Measurements from ENCODE around the gene ERBB2.
A peak's percentile ranks its signal among the peaks of the same experiment; 100 is the strongest.
"Not testable (repeated sequence)": the region's sequence is repeated elsewhere in the genome, so short reads cannot be mapped to it uniquely, and the experiment has no call there.

ERBB2 gene

DNA sequence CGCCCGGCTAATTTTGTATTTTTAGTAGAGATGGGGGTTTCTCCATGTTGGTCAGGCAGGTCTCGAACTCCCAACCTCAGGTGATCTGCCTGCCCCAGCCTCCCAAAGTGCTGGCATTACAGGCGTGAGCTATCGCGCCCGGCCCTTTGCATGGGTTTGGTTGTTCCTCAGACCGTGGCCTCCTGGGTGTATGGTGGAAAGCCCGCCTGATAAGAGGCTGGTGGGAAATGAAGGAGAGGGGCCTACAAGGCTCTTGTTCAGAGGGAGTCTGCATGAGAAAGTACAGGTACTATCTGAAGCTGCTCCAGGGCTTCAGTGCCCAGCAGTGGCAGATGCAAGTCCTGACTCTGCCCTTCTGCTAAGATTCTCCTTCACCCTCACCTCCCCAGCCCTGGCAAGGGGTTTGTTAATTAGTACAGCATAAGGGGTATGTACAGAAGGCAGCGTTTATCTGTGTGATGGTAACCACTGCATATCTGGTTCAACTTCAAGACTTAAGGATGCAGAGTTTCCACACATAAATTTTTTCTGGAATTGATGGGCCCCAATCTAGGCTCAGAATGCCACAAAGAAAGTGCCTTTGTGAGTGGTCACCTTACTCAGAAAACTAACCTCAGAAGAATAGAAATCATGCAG lies 62.1 kb downstream of the ERBB2 start:
- no peak for DNase-seq (ENCODE audit: low read depth in 2 of 2)

GRCh38 chr17:39763051-39763820 lies 63.4 kb downstream of the ERBB2 start:
- DNase-seq (ENCODE audit: low read depth in 2 of 2) = no peak

- DNase-seq (ENCODE audit: low read depth in 2 of 2) = not testable (repeated sequence)
These were observed 64.3 kb downstream of the ERBB2 start for GRCh38 chr17:39764171-39764570.

DNA sequence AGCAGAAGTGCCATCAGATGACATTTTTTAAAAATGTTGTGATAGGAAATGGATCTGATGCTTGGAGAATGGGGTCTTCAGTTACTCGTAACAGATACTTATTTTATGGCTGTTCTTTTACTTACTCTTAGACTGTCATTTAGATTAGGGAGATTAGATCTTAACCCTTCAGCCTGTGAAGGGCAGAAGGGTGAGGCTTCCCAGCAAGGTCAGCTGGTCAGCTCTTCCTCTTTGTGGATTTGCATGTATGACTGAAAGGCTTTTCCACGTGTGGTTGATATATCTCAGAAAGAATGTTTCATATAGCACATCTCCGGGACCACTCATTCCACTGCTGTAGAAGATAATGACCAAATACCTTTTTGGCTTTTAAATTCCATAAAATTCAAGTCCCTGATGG lies 65.3 kb downstream of the ERBB2 start:
- no peak for DNase-seq (ENCODE audit: low read depth in 2 of 2)

DNA sequence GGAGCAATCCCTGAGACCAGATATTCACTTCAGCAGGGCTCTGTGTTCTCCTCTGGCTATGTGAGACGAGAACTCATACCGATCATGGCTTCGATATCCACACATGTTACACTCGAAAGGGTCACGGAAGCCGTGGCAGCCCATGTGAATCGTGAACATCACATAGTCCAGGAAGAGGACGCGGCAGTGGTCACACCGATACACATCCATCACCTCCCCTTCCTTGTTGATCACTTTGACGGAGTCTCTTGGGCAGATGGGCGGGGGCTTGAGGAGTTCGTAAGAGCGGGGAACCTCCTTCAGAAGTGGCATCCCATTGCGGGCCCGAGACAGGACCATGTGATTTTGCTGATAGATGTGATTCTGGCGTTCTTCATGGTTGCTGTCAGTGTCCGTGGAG lies 65.9 kb downstream of the ERBB2 start:
- no peak for DNase-seq (ENCODE audit: low read depth in 2 of 2)

DNA sequence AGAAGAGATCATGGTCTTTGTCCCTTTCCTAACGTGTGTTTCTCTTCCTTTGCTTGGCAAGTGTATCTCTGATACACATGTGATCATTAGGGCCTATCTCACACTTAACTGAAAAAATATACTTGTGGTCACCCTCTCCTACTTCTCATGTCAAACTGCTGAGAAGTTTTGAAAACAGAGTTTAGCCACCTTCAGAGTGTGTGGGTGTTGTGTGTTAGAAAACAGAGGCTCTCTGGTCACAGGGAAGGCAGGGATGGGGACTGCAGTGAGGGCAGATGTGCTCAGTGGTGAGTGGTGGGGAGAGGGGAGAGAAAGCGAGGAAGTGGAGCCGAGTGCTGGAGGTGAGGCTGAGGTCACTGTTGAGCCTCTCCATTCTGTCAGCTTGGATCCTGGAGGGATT lies 67.3 kb downstream of the ERBB2 start:
- no peak for DNase-seq (ENCODE audit: low read depth in 2 of 2)

DNA sequence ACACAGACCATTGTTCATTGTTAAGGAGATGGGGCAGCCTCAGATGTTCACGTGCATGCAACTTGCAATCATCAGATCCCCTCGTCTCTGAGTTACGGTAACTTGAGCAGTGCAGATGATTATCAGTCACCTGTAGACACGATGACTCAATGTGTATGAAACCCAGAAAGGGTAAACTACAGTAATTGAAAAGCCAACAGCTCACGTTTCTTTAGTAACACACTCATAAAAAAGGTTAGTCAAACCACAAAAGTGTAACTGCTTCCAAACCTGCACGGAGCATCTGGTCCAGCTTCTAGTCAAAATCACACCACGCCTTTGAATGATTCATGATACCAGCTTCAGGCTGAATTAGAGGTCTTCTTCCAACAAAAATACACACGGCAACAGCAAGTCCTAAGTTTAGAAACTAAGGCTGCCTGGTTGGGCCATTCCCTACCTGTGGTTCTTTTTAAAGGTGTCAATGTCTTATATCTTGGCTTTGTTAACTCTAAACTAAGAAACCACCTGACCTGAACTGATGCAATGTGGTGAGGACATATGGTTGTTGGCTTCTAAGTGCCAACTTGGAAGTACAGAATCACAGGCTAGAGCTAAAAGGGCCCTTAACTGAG lies 70.2 kb downstream of the ERBB2 start:
- peak in 1 of 2 donors; percentile 48 for DNase-seq (ENCODE audit: low read depth in 2 of 2)

DNA sequence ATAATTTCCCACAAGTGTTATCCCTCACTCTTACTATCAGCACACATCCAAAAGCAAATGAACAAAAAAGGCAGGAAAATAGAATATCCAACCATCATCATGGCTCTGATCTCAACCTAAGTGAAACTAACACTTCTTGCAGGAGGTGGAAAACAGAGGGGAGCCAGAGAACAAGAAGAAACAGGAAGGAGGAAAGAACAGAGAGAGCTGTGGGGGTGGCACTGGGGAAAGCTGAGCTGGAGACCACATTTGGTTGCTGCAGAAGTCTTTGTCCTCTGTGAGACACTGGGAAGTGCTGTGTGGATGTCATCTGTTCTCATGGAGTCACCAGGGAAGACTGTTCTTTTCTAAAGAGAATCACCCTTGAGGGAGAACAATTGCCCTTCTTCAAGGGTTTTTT lies 72.6 kb downstream of the ERBB2 start:
- no peak for DNase-seq (ENCODE audit: low read depth in 2 of 2)

DNA sequence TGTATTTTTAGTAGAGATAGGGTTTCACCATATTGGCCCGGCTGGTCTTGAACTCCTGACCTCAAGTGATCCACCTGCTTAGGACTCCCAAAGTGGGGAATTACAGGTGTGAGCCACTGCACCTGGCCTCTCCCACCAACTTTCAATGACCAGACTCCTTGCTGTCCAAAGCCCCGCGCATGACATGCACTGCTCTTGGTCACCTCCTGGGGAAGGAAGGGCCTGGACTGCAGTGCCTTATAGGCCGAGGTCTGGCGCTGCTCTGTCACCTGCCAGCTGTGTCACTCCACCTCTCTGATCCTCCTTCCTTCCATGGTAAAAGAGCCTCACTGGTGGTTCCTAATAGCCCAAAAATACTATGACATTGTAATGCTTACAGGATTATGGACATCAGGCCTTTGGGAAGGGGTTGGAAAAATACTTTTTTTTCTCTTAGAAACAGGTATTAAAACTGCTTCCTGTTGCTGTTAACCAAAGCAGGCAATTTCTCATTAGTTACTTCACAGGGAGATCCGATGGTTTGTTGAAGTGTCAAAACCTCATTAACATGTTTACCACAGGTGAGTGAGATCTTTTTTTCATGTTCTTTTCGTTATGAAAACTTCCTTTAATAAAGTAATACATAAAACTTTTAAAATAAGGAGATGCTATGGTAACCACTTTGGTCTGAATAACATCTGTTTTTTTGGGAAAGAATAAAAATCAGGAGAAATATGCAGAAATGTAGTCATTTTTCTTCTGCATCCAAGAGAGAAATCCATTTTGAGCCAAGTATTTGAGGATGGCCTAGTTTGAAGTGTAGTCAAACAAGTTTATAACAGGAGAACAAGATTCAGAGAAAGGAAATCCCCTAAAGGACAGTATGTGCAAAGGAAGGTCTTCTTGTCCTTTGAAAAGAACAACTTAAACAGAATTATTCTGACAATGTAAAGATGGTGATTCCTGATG lies 73.4 kb downstream of the ERBB2 start:
- no peak for DNase-seq (ENCODE audit: low read depth in 2 of 2)

- no peak for DNase-seq (ENCODE audit: low read depth in 2 of 2)
These were observed 74.2 kb downstream of the ERBB2 start for GRCh38 chr17:39774047-39774446.

- no peak for DNase-seq (ENCODE audit: low read depth in 2 of 2)
These were observed 75.2 kb downstream of the ERBB2 start for GRCh38 chr17:39775031-39775430.

DNA sequence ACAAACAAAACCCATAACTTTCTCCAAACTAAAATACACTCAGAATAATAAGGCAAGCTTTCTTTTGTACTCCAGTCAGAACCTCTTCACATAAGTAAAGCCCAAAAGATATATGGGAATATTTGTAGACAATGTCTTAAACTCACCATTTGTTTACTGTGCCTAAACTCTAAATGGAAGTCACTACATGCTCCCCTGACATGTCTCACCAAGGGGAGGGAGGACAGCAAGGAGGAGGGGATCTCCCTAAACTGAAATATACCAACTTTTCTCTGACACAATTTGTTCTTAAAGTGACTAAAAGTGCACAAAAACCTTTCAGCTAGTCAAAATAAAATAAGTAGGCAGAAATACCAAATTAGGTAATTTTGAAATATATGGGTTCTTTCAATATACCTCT lies 76.4 kb downstream of the ERBB2 start:
- no peak for DNase-seq (ENCODE audit: low read depth in 2 of 2)

GRCh38 chr17:39777534-39778365 lies 77.9 kb downstream of the ERBB2 start:
- no peak for DNase-seq (ENCODE audit: low read depth in 2 of 2)

All from stimulated activated CD8-positive, alpha-beta memory T cell treated with anti-CD3 and anti-CD28 coated beads, Interleukin-15, amount 100 ng/mL, for 4 hours (primary cell).